NOMO-1 treated with DMSO at 0.1 percent for 48 hours (cell line): ENCODE data around the gene ATP5MC2.
A peak's percentile ranks its signal among the peaks of the same experiment; 100 is the strongest.

ENCODE experiments used
- DNase-seq: peaks from one replicate; lab custom pipeline; 2025; ENCODE audit not compliant: unreplicated experiment; lab: John Stamatoyannopoulos, UW

Gene ATP5MC2

GRCh38 chr12:53616950-53617349 is 58.9 kb downstream of the ATP5MC2 start:
- DNase-seq = peak; percentile 16
